GM19463 (cell line): ENCODE measurements around the gene ARPC2.

Experiments
- ATAC-seq: cut with Tn5 transposase; IDR thresholded peaks from one replicate; pipeline ENCODE4 v1.9.1; 2021; ENCODE audit warnings: mild to moderate bottlenecking, moderate library complexity; ENCODE audit not compliant: unreplicated experiment

Gene ARPC2

GRCh38 chr2:218285604-218286003 lies 68.6 kb downstream of the ARPC2 start:
- ATAC-seq: no peak

GRCh38 chr2:218286570-218287459 lies 69.8 kb downstream of the ARPC2 start:
- ATAC-seq: peak; percentile 64

GRCh38 chr2:218289639-218290315 lies 72.8 kb downstream of the ARPC2 start:
- no peak for ATAC-seq

- peak; percentile 54 for ATAC-seq
Observed at GRCh38 chr2:218290316-218291261, 73.6 kb downstream of the ARPC2 start.

GRCh38 chr2:218291318-218292047 lies 74.5 kb downstream of the ARPC2 start:
- ATAC-seq: no peak

GRCh38 chr2:218292048-218293014 lies 75.3 kb downstream of the ARPC2 start, which contains the start of gene TMBIM1:
Gene TMBIM1 (minus strand): TSS chr2:218292503. CDS start chr2:218282141, 10,362 bp downstream.
- ATAC-seq: peak; percentile 67

- ATAC-seq: no peak
Observed at GRCh38 chr2:218293715-218294429, 76.9 kb downstream of the ARPC2 start.

- ATAC-seq: no peak
Observed at GRCh38 chr2:218294430-218295022, 77.5 kb downstream of the ARPC2 start.

GRCh38 chr2:218295029-218295428 lies 78.0 kb downstream of the ARPC2 start:
- no peak for ATAC-seq

GRCh38 chr2:218296200-218296599 lies 79.2 kb downstream of the ARPC2 start:
- no peak for ATAC-seq

- no peak for ATAC-seq
Observed at GRCh38 chr2:218296847-218297246, 79.9 kb downstream of the ARPC2 start.

GRCh38 chr2:218298314-218298875 lies 81.4 kb downstream of the ARPC2 start:
- no peak for ATAC-seq

GRCh38 chr2:218300141-218300540 lies 83.2 kb downstream of the ARPC2 start:
- no peak for ATAC-seq

GRCh38 chr2:218301176-218301819 lies 84.3 kb downstream of the ARPC2 start:
- ATAC-seq: peak; percentile 76
